Panc1 (cell line): Measurements from ENCODE around the gene RICTOR.

Source experiments
- CTCF ChIP-seq: fragments of 450-650 bp; IDR thresholded peaks from 2 replicates; pipeline ENCODE4 v1.5.1; 2017; ENCODE audit warnings: mild to moderate bottlenecking
- POLR2AphosphoS5 ChIP-seq: IDR thresholded peaks from 2 replicates; pipeline ENCODE4 v1.6.1; 2012; ENCODE audit warnings: mild to moderate bottlenecking, low read depth, low read length, moderate library complexity

- no peak for TF ChIP-seq CTCF
- no peak for TF ChIP-seq POLR2AphosphoS5
Measured at GRCh38 chr5:39024884-39025283, 49.3 kb downstream of the RICTOR start.
